Sigmoid colon (tissue), 4 donors: Measurements from ENCODE around the gene TMEM108.

Experiments
- POLR2AphosphoS5 ChIP-seq, 4 donors: sonication (generic); formaldehyde crosslinking; IDR thresholded peaks; one replicate each; pipeline ENCODE4 v1.6.1; 2017; ENCODE audit warnings: antibody characterized with exemption in 4 of 4
- TF ChIP-seq, protein P1 (sequence below), 4 experiments: fragments of 450-650 bp in 3 of 4; fragments of 200-600 bp in 1 of 4; IDR thresholded peaks; one replicate each; pipeline ENCODE4 v1.5.1; 2016 to 2019; ENCODE audit warnings: antibody characterized with exemption in 4 of 4, mild to moderate bottlenecking in 3 of 4, moderate library complexity in 2 of 4

DNA sequence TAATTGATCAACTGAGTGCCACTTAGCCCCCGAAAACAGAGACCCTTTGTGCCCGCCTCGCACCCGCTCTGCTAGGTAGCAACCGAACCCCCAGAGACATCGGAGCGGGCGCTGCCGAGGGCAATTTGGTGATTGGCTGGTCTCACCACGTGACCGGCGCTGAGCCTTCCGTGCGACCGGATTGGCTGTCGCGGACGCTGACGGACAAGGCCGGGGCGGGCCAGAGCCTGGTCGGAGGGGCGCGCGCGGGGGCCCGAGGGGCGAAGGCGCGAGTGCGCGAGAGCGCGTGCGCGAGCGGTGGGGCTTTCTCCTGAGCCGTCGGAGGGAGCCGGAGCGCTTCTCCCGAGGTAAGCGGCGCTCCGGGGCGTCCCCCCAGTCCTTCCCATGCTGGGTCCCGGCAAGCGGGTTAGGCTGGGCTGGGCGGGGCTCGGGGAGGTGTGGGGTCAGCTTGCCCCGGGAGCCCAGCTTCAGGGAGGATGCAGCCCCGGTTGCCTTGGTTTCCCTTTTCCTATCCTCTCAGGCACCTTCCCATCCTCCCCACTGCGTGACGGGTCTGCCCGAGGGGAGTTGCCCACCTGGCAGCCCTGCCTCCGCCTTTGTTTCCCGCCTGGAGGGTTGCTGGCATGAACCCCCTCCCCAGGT lies at the start of gene TMEM108:
- TF ChIP-seq, protein P1, sequence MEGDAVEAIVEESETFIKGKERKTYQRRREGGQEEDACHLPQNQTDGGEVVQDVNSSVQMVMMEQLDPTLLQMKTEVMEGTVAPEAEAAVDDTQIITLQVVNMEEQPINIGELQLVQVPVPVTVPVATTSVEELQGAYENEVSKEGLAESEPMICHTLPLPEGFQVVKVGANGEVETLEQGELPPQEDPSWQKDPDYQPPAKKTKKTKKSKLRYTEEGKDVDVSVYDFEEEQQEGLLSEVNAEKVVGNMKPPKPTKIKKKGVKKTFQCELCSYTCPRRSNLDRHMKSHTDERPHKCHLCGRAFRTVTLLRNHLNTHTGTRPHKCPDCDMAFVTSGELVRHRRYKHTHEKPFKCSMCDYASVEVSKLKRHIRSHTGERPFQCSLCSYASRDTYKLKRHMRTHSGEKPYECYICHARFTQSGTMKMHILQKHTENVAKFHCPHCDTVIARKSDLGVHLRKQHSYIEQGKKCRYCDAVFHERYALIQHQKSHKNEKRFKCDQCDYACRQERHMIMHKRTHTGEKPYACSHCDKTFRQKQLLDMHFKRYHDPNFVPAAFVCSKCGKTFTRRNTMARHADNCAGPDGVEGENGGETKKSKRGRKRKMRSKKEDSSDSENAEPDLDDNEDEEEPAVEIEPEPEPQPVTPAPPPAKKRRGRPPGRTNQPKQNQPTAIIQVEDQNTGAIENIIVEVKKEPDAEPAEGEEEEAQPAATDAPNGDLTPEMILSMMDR (IDR thresholded peaks at IDR 0.05) = no peak
- no peak for TF ChIP-seq POLR2AphosphoS5 (IDR thresholded peaks at IDR 0.05)
